ENCODE results near the gene RUBCNL.

DNA sequence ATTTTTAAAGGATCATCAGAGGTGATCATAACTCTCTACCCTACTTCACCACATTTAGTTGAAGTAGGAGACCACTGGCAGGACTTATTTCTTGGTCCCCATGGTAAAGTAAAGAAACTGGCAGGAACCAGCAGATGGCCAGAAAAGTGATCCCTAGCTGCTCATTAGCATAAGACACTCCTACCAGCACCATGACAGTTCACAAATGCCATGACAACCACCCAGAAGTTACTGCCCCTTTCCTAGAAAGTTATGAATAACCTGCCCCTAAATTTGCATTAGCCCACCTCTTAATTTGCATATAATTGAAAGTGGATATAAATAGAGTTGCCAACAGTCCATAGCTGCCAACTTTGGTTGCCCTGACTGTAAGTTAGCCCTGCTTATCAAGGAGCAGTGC, 18.4 kb upstream of the RUBCNL start:
- TF ChIP-seq, protein P1, sequence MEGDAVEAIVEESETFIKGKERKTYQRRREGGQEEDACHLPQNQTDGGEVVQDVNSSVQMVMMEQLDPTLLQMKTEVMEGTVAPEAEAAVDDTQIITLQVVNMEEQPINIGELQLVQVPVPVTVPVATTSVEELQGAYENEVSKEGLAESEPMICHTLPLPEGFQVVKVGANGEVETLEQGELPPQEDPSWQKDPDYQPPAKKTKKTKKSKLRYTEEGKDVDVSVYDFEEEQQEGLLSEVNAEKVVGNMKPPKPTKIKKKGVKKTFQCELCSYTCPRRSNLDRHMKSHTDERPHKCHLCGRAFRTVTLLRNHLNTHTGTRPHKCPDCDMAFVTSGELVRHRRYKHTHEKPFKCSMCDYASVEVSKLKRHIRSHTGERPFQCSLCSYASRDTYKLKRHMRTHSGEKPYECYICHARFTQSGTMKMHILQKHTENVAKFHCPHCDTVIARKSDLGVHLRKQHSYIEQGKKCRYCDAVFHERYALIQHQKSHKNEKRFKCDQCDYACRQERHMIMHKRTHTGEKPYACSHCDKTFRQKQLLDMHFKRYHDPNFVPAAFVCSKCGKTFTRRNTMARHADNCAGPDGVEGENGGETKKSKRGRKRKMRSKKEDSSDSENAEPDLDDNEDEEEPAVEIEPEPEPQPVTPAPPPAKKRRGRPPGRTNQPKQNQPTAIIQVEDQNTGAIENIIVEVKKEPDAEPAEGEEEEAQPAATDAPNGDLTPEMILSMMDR (IDR thresholded peaks at IDR 0.05): no peak
- no peak for TF ChIP-seq POLR2A (IDR thresholded peaks at IDR 0.05)
